GM21717 (cell line): ENCODE measurements around the gene PHLPP1.

ENCODE experiments used
- ATAC-seq: cut with Tn5 transposase; IDR thresholded peaks from one replicate; pipeline ENCODE4 v1.9.1; 2021; ENCODE audit warnings: mild to moderate bottlenecking, moderate library complexity; ENCODE audit not compliant: unreplicated experiment

Gene PHLPP1

DNA sequence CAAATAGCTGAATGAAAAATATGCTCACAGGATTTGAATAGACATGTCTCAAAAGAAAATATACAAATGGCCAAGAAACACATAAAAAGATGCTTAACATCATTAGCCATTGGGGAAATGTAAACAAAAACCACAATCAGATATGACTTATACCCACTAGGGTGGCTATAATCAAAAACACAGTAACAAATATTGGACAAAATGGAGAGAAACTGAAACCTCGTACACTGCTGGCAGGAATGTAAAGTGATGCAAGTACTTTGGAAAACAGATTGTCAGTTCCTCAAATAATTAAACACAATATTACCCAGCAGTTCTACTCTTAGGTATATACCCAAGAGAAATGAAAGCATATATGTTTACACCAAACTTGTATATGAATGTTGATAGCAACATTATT, 213.0 kb downstream of the PHLPP1 start:
- no peak for ATAC-seq

DNA sequence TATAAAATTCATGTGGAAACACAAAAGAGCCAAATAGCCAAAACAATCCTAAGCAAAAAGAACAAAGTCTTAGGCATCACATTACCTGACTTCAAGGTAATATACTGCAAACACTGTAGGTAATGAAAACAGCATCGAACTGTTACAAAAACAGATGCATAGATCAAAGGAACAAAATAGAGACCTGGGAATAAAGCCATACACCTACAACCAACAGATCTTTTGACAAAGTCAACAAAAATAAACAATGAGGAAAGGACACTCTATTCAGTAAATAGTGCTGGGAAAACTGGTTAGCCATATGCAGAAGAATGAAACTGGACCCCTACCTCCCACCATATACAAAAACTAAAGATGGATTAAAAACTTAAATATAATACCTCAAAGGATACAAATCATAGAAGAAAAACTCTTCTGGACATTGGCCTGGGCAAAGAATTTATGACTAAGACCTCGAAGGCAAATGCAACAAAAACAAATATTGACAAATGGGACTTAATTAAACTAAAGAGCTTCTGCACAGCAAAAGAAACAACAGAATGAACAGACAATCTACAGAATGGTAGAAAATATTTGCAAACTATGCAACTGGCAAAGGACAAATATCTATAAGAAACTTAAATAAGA, 218.0 kb downstream of the PHLPP1 start:
- no peak for ATAC-seq

DNA sequence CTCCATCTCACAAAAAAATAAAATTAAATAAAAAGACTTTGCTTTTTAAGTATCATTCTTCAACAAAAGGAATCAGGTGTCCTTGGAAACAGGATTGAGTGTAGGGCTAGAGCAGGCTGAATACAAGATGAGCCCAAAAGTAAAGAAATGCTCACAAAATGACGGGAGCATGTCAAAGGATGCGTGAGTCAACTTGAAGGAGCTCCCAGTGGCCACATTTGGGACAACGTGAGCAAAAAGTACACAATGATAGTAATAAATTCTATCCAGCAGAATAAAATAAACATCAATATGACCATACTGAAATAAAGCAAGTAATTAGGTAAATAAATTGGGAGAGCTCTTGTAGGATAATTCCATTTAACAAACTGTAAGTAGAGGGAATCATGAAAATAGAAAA, 220.7 kb downstream of the PHLPP1 start:
- ATAC-seq, result no peak

DNA sequence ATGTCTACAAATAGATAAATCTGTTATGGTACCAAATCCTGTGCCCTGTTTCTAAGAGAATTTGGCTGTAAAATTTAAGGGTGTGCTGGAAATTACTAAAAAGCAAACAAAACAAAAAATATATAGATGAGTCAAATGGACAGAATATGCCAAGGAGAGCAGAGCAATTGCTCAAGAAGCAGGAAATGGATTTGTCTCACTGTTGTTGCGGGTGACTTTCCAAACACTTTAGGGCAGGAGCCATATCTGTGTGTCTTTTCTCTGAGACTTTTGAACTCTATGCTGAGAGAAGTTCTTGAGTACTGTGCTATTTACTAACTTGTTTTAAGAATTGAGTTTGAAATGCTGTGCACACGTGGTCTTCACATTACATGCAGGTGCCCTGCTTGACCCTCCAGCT, 221.7 kb downstream of the PHLPP1 start:
- no peak for ATAC-seq

DNA sequence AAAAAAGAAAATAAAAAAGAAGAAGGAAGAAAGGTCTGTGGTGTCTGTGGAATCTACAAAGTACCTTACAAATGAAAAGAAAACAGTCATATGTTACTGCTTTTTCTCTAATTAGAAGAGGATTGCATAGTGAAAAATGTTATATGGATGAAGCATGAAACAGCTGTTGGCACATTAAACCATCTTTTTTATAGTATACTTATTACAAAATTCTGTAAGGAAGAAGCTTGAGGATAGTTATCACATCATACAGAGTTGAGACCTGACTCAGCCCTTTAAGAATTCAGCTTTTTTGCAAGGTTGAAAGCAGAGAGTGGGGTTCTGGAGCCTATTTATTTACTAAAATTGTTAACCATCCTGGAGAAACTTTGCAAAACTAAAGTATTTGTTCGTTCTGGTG, 222.7 kb downstream of the PHLPP1 start:
- no peak for ATAC-seq

DNA sequence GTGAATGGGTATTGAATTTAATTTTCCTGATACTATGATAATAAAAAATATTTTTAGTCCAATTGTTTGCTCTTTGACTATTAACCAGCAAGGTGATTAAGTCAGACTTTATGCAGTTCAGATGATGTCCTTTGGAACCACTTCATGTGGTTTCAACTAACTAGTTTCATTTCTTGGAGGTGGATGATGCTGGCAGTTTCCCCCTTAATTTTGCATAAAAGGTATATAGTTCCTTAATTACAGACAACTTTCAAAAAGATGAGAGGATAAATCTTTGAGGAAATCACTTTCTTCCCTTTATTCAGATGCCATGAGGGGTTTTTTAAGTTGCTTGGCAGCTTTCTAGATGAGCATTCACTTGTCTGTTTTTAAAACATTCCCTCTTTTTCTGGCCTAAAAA, 223.1 kb downstream of the PHLPP1 start:
- no peak for ATAC-seq

DNA sequence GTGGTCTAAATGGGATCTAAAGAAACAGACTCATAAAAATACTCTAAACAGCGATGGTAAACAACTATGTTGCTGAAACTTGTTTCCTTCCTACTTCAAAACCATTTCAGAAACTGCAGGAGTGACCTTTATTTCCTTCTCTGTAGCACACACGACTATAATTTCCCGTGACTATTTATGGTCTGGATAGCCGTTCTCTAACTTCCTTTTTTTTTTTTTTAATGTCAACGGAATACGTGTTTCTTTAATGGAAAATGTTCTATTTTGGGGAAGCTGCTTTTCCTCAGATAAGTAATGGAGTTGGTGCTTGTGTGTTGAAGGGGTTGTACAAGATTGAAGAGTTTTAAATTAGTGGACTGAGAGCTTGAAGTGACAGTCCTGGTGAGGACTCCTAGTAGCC, 224.1 kb downstream of the PHLPP1 start:
- ATAC-seq, result no peak

DNA sequence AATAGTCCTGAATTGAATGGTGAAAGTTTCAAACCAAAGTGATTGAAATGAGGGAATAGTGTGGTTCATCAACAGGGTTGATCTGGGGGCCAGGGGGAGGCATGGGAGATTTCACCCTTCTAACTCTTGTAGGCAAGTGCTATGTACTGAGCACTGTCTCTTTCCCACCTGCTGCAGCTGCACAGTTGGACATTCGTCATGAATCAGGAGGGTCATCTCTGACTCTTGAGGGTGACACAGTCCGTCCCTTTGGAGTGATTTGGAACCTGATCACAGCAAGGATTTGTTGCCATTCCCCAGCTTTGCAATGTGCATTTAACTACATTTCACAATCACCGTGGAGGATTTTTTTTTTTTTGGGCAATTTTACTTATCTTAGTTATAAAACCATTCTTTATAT, 224.6 kb downstream of the PHLPP1 start:
- no peak for ATAC-seq

DNA sequence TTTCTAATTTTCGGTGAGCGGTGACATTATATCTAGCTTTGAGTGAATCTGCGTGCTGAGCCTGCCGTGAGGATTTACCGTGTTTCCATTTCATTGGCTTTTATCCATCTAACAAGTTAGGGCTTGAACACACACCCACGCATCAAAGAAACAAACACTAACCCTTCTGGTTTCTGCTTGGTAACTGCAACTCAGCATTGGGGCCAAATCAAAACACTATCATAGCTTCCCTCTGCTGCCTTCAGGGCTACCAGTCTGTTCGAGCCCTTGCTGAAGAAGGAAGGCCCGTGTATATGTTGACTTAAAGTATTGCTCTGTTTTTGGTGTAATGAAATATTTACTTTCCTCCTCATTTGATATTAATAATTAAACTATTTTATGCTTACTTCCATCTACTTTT, 227.2 kb downstream of the PHLPP1 start:
- no peak for ATAC-seq

DNA sequence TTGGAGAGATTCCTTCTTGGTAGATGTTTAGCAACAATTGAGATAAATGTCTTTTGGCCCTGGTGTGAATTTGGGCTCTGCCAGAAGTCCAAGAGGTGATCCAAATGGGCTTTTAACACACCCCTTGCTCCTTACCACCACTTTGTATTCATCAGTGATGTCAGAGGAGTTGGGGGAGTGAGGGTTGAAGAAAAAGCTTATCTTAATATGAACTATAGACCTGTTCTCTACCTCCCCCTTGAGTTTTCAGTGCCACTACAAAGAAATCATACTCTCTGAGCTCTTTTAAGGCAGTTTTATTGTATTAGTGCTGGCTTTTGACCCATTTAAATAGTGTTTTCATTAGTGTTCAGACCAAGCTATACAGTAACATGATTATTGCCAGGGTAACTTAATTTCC, 229.1 kb downstream of the PHLPP1 start:
- ATAC-seq, result no peak

DNA sequence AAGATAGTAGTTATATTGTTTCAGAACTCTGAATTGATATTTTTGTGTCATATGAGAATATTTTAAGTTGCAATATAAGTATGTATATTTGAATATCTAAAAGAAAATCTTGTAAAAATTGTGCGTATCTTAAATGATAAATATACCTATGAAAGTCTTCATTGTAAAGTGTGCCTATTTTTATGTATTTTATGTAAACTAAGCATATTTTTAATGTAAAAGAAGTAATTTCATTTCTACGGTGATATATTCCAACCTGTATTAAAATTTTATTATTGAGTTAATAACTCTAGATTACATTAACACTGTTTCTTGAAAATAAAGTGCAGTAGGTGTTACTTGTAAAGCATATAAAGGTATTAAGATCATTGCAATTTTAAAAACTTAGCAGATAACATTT, 233.4 kb downstream of the PHLPP1 start:
- no peak for ATAC-seq

DNA sequence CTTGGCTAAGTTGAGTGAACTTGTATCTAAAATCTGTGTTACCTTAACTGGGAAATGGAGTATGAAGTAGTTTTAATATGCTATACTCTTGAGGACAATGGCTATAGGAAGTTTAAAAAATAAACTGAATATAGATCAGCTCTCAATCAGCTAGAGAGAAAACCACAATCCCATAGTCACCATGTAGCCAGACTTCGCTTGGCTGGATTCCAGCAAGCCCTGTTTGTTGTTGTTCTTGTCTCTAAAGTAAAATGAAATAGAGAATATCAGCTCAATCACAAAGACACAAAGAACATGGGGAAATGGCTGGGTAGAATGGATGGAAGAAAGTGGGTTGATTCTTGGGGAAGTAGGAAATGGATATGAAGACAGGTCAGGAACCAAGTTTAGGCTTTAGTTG, 234.9 kb downstream of the PHLPP1 start:
- no peak for ATAC-seq

DNA sequence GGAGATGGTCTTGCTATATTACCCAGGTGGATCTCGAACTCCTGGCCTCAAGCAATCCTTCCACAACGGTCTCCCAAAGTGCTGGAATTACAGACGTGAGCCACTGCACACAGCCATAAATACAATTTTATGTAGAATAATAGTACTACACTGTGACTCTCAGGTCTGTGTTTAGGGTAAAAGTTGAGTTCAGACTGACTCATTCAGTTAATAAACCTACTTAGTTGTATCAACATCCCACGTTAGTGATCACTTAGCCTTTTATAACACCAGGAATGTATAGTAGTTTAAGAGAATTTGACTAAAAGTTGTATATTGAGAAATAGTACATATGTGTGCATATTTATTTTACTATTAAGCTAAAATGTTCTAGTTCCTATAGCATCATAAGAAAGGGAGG, 237.5 kb downstream of the PHLPP1 start:
- ATAC-seq, result no peak

DNA sequence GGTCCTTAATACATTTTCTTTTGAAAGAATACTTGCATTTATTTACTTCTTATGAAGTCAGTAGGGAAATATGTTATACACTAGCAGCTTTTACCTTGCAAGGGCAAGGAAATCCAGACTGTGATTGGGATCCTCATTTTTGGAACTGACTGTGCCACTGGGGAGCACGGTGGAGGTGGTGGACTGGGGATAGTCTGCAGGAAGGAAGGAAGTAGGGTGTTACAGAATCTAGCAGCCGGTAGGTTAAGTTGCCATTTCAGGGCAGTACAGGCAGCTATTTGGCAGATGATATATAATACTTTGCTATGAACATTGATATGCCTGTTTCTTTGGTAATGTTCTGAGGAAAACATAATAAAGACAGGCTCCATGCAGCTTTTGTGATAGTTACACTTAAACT, 238.3 kb downstream of the PHLPP1 start:
- ATAC-seq, result no peak

DNA sequence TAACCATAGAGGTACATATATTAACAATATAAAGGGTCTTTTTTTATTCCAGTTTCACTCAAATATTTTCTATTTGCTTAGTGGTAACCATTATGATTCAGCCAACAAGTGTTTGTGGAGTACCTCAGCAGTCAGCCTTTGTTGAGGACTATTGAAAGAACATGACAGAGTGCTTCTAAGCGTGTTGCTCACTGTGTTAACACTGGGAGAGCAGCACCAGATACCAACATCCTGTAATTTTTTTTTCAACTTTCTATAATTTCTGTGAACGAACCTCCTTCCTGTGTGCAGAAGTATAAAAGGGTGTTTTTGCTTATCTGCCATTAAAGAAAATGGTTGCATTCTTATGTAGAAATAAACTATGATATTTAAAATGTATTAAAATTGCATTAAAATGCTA, 239.0 kb downstream of the PHLPP1 start:
- ATAC-seq, result no peak

DNA sequence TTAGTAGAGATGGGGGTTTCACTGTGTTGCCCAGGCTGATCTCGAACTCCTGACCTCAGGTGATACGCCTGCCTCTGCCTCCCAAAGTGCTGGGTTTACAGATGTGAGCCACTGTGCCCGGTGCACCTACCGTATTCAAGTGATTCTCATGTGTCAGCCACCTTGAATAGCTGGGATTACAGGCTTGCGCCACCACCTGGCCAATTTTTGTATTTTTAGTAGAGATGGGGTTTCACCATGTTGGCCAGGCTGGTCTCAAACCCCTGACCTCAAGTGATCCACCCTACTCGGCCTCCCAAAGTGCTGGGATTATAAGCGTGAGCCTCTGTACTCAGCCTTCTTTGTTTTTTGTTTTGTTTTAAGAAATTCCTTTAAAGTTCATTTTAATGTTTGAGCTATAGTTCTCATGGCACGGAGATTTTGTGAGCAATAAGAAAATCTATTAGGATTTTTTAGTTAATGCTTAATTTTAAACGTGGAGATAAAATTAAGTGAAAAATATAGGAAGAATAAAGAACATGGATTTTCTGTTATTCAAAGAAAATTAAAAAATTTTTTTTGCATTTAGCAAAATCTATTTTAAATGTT, 242.6 kb downstream of the PHLPP1 start:
- ATAC-seq, result no peak

DNA sequence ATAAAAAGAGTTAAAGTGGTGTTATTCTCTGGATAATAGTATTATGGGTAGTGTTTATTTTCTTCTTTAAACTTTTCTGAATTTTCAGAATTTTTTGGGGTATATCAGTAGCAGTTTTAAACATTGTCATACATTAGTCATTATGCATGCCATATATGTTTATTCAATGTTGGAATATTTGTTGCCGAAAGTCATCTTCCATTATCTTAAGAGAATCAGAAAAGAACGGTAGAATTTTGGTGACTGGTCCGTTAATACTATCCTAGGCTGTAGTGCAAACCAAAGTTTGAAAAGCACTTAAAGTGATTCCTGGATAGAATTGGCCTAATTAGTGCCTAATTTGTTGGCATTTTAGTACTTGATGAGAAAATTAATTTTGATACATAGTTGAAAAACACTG, 244.1 kb downstream of the PHLPP1 start:
- ATAC-seq, result no peak

DNA sequence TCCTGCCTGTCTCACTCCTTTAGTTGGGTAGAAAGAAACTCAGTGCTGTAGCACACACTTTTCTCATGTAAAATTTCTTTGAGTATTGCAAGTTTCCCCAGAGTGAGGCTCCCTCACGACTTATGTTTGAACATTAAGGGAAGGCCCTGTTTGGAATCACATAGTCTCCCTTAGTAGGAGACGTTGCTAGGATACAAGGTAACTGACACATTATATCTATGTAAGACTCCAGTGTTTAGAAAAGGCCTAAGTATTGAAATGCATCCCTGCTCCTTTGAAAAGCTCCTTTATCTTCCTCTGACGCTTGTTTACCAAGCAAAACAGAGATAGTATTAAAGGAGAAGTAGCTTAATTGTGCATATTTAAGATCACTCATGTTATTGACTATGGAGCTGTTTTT, 248.2 kb downstream of the PHLPP1 start:
- ATAC-seq, result no peak

DNA sequence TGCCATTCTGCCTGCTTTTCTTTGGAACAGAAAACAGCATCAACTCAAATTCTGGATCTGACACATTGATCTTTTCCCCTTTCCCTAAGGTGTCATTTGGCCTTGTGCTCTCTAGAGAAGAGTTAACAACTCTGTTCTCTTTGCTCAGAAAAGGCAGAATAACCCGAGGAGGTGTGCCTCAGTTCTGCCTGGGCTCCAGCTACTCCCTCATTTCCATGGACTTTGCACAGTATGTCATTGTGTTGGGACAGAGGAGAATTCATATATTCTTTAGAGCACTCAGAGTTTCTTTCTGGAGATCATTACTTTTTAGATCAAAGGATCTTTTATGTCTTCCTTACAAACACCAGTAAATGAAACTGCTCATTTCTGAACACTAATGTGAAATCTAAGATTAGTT, 249.1 kb downstream of the PHLPP1 start:
- ATAC-seq, result no peak

DNA sequence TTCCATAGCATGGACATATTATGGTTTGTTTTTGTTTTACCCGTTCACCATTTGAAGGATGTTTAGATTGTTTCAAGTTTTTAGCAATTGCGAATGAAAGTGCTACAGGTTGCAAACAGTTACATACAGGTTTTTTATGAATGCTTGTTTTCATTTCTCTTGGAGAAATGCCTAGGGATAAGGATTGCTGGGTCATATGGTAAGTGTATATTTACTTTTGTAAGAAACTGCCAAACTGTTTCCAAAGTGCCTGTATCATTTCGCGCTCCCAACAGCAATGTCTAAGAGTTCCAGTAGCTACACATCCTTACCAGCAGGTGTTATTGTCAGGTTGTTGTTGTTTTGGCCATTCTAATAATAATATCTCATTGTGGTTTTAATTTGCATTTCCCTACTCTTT, 251.7 kb downstream of the PHLPP1 start:
- no peak for ATAC-seq

DNA sequence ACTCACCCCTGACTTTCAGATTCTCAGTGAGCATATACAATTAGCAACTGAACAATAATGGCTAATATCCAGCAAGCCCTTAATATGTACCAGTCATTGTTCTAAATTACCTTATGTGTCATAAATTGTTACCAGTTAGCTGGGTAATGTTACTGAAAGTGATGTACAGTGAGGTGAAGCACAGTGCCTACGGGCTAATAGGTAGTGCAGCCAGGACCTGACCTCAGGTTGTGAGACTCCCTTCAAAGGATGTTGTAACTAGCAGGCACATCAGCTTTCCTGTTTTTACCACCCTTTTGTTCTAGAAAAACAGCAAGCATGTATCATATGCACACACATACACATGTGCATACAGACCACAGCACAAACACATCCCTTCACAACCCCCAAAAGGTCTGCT, 258.3 kb downstream of the PHLPP1 start:
- ATAC-seq, result no peak

DNA sequence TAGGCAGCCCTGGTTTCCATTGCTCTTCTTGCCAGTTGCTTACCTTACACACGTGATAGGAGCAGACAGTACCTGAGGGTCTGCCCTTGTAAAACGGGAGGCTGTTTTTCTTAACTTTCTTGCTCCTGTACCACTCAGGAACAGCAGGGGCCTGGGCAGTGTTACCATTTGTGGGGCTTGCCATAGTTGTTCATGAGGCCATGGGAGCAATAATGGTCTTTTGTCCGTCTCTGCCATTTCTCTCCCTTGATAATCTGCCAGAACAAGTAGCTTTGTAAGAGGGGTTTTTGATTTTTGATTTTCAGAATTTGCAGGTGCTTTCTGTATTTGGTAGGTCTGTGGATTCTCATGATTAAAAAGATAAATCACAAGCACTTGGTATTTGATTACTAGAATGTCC, 259.0 kb downstream of the PHLPP1 start:
- no peak for ATAC-seq

DNA sequence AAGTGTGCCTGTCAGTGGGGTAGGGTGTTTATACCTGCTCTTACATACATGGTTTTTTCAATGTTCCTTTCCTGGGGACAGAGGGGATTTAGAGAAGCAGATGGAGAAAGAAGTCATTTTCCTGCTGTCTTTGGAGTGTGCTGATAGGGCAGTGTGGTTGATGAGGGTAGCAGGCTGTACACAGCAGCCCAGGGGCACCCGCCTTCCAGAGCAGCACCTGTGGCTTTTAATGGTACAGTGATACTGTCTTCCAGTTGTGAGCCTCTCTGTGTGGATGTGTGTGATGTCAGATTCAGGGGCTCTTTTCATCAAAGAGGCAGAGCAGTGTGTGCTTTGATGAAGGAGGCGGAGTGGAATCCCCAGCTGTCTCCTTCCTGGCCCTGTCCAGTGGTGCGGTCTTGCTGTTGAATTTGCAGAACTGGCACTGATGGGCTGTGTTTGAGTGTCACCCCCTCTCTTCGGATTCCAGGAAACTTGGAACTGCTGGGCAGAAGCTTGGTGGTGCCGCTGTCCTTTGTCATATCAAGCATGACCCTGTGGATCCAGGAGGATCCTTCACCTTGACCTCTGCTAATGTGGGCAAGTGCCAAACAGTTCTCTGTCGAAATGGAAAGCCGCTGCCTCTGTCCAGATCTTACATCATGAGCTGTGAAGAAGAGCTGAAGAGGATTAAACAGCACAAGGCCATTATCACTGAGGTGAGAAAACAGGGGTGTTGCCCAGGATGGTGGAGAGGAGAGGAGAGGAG, 259.8 kb downstream of the PHLPP1 start:
- ATAC-seq, result no peak
